Measurements from ENCODE around the gene ITGAE. TPM values are rescaled to one million over a fixed set of nuclear protein-coding genes. Genes with fewer than 3 reads are reported as not detected.

Gene ITGAE
- total and polyA plus RNA-seq, 2 experiments from 2014 or later, result 11.7 to 44.9 TPM

GRCh38 chr17:3780986-3781385 lies 20.0 kb downstream of the ITGAE start:
- TF ChIP-seq EZH2 (IDR thresholded peaks at IDR 0.05; ENCODE audit: low read depth, unreplicated experiment), result no peak
- TF ChIP-seq POLR2AphosphoS5 (IDR thresholded peaks at IDR 0.05; ENCODE audit: low read depth), result no peak
- no peak for TF ChIP-seq ETS1 (IDR thresholded peaks at IDR 0.05)
- no peak for TF ChIP-seq CTCF (conservative IDR thresholded peaks at IDR 0.05; ENCODE audit: low read depth in 2 of 2)
- no peak for TF ChIP-seq EZH2phosphoT487 (IDR thresholded peaks at IDR 0.05; ENCODE audit: unreplicated experiment)
- no peak for TF ChIP-seq REST (IDR thresholded peaks at IDR 0.05; ENCODE audit: unreplicated experiment)
- TF ChIP-seq CREB1 (CRISPR knock-in tag; IDR thresholded peaks at IDR 0.05; ENCODE audit: low read depth), result no peak
- no peak for TF ChIP-seq ZNF462 (CRISPR knock-in tag; IDR thresholded peaks at IDR 0.05)
- TF ChIP-seq NANOG (IDR thresholded peaks at IDR 0.05; ENCODE audit: borderline replicate concordance), result no peak
- TF ChIP-seq JUNB (IDR thresholded peaks at IDR 0.05; ENCODE audit: unreplicated experiment), result no peak
- TF ChIP-seq ZNF114 (CRISPR knock-in tag; IDR thresholded peaks at IDR 0.05), result no peak
- no peak for TF ChIP-seq STAT1 (IDR thresholded peaks at IDR 0.05; ENCODE audit: unreplicated experiment)
- Histone ChIP-seq H3F3A (replicated peaks; ENCODE audit: low read depth) (no peaks in the 10 kb centered on the region), H3K36me3 (ENCODE audit: insufficient read depth) (no peaks in the 10 kb centered on the region), H3K27ac (ENCODE audit: low read depth) (no peak overlapping the region), H3K27me3 (ENCODE audit: insufficient read depth) (no peaks in the 10 kb centered on the region), H3K4me2 (no peak overlapping the region), H2AFZ (no peak overlapping the region), H4K20me1 (replicated peaks; ENCODE audit: insufficient read depth) (no peaks in the 10 kb centered on the region), H3K4me1 (ENCODE audit: insufficient read depth) (no peaks in the 10 kb centered on the region), H3K4me3 (no peak overlapping the region), H3K79me2 (replicated peaks; ENCODE audit: insufficient read depth) (no peaks in the 10 kb centered on the region), H3K9me2 (ENCODE audit: insufficient read depth) (no peaks in the 10 kb centered on the region)
- ATAC-seq (no peak), DNase-seq (ENCODE audit: low spot score) (no peak)
- Mint-ChIP-seq H3K27me3 (ENCODE audit: insufficient read depth, low read depth, poor library complexity) (peaks cover 9% of the 10 kb centered on the region), H3K27ac (no peak overlapping the region), H3K4me3 (no peak overlapping the region), H3K36me3 (ENCODE audit: low read depth) (no peaks in the 10 kb centered on the region), H3K9me3 (peaks cover 3% of the 10 kb centered on the region; the same call in 1 of the 3 replicates), H3K4me1 (no peaks in the 10 kb centered on the region)

Data from GM23338 (cell line).